ENCODE measurements around the gene DNAJC6. TPM values are rescaled to one million over a fixed set of nuclear protein-coding genes. Genes with fewer than 3 reads are reported as not detected.
A peak's percentile ranks its signal among the peaks of the same experiment; 100 is the strongest.

Gene DNAJC6
- polyA plus RNA-seq, 12 donors = 0.50 to 2.6 (median 1.1) TPM; not detected in 1

DNA sequence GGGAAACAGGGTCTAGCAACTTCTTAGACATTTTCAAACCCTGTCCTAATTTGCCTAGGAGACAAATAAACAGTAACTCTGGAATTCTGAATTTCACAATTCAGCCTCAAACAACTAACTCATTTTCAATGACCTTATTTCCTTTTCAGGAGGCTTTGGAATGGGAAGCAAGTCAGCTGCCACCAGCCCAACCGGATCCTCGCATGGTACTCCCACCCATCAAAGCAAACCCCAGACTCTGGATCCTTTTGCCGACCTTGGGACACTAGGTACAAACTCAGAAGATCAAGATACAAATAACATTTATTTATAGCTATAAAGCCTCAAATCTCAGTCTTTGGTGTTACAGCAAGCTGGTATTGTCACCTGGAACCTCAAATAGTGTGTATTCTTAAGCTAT is 92.3 kb downstream of the DNAJC6 start:
- no peak for DNase-seq

GRCh38 chr1:65404941-65405340 is 95.6 kb downstream of the DNAJC6 start:
- no peak for DNase-seq

DNA sequence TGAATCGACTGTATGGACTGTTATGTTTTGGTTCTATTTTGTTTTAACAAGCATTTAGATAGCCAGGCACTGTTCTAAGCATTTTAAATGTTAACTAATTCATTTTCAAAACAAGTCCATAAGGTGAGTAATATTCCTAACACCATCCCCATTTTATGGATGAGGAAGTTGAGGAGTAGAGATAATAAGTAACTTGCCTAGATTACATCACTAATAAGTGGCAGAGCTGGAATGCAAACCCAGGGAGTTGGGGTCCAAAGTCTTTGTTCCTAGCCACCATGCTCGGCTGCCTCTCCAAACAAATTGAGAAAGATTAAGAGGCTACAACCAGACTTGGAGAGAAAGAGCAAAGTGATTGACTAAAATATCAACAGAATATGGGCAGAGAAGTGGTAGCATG is 98.5 kb downstream of the DNAJC6 start:
- DNase-seq = no peak

- DNase-seq = no peak
These were observed 100.0 kb downstream of the DNAJC6 start for GRCh38 chr1:65409314-65409713.

GRCh38 chr1:65409816-65410326 is 100.5 kb downstream of the DNAJC6 start:
- DNase-seq = no peak

DNA sequence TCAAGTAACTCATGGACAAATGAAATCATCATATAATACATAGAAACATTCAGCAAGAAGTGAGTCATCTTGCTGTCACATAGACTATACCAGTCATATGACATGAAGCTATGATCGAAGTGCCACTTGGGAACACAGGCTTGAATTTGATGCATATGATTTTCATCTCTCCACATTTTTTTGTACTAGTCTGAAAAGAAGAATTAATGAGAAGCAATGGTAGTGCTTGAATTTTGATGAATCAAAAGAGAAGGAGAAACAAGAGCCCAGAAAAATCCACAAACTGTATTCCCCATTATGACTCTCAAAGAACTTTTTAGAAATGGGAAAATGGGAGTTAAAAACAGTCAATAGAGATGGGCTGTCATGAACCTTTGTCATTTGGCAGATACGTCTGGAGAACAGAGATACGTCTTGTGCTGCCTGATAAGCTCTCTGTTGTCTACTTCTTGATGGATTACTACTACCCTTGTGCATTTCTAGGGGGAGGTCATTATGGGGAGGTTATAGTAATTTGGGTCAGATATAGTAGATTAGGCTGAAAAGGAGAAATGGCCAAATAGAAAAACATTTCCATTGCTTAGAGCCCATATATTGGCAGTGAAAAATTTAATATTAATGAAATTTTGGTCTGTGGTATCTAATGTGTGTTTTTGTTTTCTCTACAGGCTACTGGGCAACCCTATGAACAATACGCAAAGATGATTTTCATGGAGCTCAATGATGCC is 103.1 kb downstream of the DNAJC6 start:
- DNase-seq = no peak

DNA sequence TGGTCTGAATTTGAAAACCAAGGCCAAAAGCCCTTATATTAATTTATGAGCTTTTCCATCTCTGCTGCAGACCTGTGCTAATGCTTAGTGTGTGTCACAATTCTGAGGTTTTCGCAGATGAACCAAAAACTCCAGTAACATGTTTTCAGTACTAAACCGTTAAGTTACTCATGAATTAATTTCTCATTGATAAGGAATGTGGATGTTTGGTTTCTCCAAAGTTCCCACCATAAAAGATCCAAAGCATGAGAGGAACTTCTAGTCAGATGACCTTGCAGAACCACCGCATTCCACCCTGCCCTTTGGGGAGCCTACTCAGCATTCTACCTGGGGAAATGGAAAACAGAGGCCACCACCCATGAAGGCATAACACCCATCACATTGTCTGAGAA is 103.6 kb downstream of the DNAJC6 start:
- DNase-seq = no peak

GRCh38 chr1:65414538-65414937 is 105.2 kb downstream of the DNAJC6 start:
- no peak for DNase-seq

DNA sequence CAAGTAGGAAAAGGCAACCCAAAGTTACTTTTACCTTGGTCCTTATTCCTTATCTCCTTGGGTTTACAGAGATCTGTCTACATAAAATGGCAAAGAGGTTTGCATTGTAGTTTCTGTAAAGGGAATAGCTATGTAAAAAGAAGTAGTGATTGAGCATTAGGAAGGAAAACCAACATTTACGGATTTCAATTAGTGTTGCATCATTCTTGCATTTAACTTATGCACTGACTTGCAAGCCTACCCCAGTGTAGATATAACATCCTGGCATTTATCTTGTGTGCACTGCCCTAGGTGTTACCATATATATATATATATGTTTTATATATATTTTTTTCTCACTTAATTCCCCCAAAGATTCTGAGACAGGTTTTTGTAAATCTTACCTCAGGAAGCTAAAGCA is 107.4 kb downstream of the DNAJC6 start:
- no peak for DNase-seq

- no peak for DNase-seq
These were observed 108.4 kb downstream of the DNAJC6 start for GRCh38 chr1:65417729-65418128.

GRCh38 chr1:65418522-65419185 is 109.3 kb downstream of the DNAJC6 start:
- no peak for DNase-seq

GRCh38 chr1:65419681-65420589 is 110.6 kb downstream of the DNAJC6 start:
- DNase-seq = peak; percentile 98

DNA sequence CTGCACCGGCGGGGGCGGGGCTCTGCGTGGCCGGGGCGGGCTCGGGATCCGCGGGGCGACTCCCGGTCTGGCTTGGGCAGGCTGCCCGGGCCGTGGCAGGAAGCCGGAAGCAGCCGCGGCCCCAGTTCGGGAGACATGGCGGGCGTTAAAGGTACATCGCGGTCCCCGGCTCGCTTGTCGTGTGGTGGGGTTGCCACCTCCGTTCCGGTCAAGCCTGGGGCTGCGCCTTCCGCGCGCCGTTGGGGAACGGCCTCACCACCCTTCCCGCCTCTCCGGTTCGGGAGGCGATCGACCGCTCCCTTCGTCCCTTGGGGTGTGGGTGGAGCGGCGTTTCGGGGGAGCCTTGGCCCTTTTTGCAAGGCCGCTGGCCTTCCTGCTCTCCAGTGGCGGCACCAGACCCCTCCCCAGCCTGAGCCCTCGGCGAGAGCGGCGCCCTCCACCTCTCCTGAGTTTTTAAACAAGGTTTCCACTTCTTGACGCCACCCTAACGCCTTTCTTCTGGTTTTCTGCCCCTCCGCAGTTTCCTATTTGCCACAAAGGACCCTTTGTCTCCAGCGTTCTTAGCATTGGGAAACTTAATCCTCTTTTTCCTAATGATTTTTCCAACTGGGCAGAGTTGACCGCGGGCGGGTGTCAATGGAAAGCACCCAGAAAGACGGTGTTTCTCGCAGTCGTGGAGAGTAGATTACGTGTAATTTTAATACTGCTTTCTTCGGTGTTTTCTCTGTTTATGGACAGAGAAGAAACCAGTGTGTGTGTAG is 111.4 kb downstream of the DNAJC6 start, which contains the start of the genes LEPR and LEPROT:
Gene LEPR, plus strand, starts transcription at position 79 of the 761 bp plus-strand sequence. CDS start 144,898 bp downstream, outside the sequence.
Gene LEPROT, plus strand, starts transcription at position 79 of the 761 bp plus-strand sequence. Its CDS starts 57 bp downstream, at position 136.
- no peak for DNase-seq

DNA sequence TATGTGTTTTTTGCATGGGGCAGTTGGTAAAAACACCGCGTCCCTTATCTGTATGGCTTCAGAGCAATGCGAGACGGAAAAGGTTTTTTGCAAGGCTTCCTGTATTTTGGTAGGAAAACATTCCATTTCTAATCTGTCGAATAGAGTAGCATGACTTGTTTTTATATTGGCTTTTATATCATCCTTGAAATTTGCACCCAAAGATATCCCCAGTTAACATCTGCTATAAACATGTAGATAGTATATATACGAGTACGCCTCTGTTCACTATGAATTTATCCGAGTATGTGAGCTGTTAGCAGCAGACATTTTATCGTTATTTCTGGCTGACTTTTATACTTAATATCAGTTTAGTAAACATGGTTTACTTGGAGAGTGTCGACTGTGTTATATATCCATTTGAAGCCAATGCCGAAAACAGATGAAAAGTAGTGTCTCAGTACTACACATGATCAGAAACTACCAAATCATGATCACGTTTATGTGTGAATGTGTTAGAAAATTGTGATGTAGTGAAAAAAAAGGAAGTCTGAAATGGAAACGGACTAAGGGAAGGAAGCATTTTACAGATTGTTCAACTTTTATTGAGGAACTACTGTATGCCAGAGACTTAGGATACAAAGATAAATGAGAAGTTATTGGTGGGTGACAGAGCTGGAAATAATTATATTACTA is 112.1 kb downstream of the DNAJC6 start:
- DNase-seq = no peak

GRCh38 chr1:65422241-65423203 is 113.2 kb downstream of the DNAJC6 start:
- DNase-seq = no peak

- DNase-seq = no peak
These were observed 114.7 kb downstream of the DNAJC6 start for GRCh38 chr1:65423884-65424572.

DNA sequence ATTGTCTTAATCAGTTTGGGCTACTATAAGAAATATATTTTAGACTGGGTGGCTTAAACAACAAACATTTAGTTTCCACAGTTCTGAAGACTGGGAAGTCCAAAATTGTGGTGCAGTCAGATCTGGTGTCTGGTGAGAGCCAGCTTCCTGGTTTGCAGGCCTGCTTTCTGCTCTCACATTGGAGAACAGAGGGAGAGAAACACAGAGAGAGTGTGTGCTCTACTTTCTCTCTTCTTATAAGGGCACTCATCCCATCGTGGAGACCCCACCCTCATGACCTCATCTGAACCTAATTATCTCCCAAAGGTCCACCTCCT is 115.2 kb downstream of the DNAJC6 start:
- no peak for DNase-seq

DNA sequence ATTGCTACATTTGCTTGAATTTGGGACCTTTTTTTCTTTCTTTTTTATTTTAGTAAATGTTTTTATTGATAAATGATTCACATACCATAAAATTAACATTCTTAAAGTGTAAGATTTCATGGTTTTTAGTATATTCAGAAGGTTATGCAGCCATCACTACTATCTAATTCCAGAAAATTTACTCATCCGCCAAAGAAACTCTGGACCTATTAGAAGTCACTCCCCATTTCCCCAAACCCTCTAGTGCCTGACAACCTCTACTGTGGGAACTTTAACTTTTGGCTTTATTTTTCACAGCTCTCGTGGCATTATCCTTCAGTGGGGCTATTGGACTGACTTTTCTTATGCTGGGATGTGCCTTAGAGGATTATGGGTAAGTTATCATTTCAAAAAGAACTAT is 115.7 kb downstream of the DNAJC6 start:
- DNase-seq = no peak

DNA sequence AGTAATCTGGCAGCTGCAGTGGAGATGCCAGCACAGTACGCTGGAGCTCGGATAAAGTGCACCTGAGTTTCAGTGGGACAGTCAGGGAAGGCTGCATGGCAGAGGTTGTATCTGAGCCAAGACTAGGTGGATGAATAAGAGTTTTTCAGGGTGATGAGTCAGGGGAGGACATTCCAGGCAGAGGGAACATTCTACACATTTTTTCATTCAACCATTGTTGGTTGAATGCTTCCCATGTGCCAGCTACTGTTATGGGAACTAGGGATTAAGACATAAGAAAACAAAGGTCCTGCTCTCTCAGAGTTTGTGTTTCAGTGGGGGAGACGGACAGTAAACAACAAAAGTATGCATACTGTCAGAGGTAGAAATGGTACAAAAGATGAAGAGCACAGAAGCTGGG is 116.4 kb downstream of the DNAJC6 start:
- DNase-seq = no peak

Measured in muscle of arm (tissue), 12 donors.